Measurements from ENCODE around the gene LENEP.
A peak's percentile ranks its signal among the peaks of the same experiment; 100 is the strongest.

DNA sequence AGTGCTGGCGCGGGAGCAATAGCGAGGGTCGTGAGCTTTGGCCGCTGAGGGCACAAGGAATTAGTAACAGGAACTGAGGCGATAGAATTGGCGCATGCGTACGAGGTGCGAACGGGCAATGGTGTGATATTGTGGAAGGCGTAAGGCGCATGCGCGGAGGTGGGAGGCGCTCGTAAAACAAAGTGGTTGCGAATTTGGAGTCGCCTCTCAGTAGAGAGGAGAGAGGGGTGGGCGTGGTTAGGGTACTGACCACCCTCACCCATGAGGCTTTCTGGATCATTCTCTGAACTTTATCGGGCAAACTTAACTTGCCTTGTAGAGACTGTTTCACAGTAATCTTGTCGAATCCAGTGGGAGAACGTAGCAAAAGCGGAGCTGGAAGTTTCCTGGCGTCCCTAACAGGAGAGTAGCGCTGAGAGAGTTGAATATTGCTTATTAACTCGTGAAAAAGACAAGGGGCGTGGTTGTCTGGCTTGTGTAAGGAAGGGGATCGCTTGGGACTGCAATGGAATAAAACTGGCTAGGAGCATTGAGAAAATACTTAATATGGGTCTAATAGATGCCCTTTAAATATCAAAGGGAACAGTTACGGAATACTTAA, 18.5 kb upstream of the LENEP start:
- TF ChIP-seq POLR2AphosphoS5 (IDR thresholded peaks at IDR 0.05), result peak; percentile 94
- TF ChIP-seq, protein P1, sequence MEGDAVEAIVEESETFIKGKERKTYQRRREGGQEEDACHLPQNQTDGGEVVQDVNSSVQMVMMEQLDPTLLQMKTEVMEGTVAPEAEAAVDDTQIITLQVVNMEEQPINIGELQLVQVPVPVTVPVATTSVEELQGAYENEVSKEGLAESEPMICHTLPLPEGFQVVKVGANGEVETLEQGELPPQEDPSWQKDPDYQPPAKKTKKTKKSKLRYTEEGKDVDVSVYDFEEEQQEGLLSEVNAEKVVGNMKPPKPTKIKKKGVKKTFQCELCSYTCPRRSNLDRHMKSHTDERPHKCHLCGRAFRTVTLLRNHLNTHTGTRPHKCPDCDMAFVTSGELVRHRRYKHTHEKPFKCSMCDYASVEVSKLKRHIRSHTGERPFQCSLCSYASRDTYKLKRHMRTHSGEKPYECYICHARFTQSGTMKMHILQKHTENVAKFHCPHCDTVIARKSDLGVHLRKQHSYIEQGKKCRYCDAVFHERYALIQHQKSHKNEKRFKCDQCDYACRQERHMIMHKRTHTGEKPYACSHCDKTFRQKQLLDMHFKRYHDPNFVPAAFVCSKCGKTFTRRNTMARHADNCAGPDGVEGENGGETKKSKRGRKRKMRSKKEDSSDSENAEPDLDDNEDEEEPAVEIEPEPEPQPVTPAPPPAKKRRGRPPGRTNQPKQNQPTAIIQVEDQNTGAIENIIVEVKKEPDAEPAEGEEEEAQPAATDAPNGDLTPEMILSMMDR (IDR thresholded peaks at IDR 0.05), result no peak
